K562 (cell line): ENCODE measurements around the gene EMILIN1. TPM values are rescaled to one million over a fixed set of nuclear protein-coding genes. Genes with fewer than 3 reads are reported as not detected.
A peak's percentile ranks its signal among the peaks of the same experiment; 100 is the strongest.

ENCODE experiments used
- ATF2 ChIP-seq: sonication (generic); formaldehyde crosslinking; IDR thresholded peaks from 2 replicates; pipeline ENCODE4 v1.8.1; 2022; ENCODE audit warnings: missing genetic modification reagents
- DIDO1 ChIP-seq: fragments of 450-650 bp; IDR thresholded peaks from 2 replicates; pipeline ENCODE4 v1.6.1; 2016; ENCODE audit warnings: low read depth, missing biosample characterization, missing genetic modification characterization
- E2F5 ChIP-seq: sonication (generic); formaldehyde crosslinking; IDR thresholded peaks from 2 replicates; pipeline ENCODE4 v1.8.0; 2022; ENCODE audit warnings: mild to moderate bottlenecking, missing genetic modification reagents
- FOXJ3 ChIP-seq: sonication (generic); formaldehyde crosslinking; IDR thresholded peaks from 2 replicates; pipeline ENCODE4 v1.4.0; 2020; ENCODE audit warnings: mild to moderate bottlenecking, missing genetic modification reagents
- MAX ChIP-seq: sonication (generic); formaldehyde crosslinking; IDR thresholded peaks from 2 replicates; pipeline ENCODE4 v1.9.0; 2022; ENCODE audit warnings: mild to moderate bottlenecking, missing genetic modification reagents
- MGA ChIP-seq: fragments of 450-650 bp; IDR thresholded peaks from 2 replicates; pipeline ENCODE4 v1.6.1; 2016; ENCODE audit warnings: mild to moderate bottlenecking, moderate library complexity
- POLR2AphosphoS2 ChIP-seq: IDR thresholded peaks from 2 replicates; pipeline ENCODE4 v1.6.1; 2012; ENCODE audit warnings: low read length, improper control_type of control experiment
- PPARD ChIP-seq: fragments of 250-450 bp; sonication (Bioruptor Pico); IDR thresholded peaks from 2 replicates; pipeline ENCODE4 v1.8.0; 2022; ENCODE audit warnings: inconsistent platforms, mild to moderate bottlenecking, moderate library complexity
- TRIM28 ChIP-seq: fragments of 450-650 bp; IDR thresholded peaks from 2 replicates; pipeline ENCODE4 v1.6.1; 2017
- ZNF280A ChIP-seq: fragments of 450-650 bp; IDR thresholded peaks from 2 replicates; pipeline ENCODE4 v1.6.1; 2018; ENCODE audit warnings: mild to moderate bottlenecking, low read depth; ENCODE audit not compliant: partially characterized antibody
- polyA plus RNA-seq, 8 experiments: library from polyadenylated mRNA; depleted of rRNA in 4 of 8; stranded (reverse) in 5 of 8; unstranded in 3 of 8; fragments of >200 nt; fragmentation: Nextera tagmentation in 2 of 8; fragmentation: Illumina TruSeq in 1 of 8; extraction: Ambion mirVana in 2 of 8; extraction: Trizol in 1 of 8; gene quantifications; 2 replicates each; pipeline versions ENCODE4 v1.2.1 to v1.2.3, GENCODE V29; 2011 to 2014; ENCODE audit warnings: inconsistent platforms in 1 of 8, missing spikeins in 1 of 8
- total RNA-seq, 7 experiments: library from RNA; depleted of rRNA in 6 of 7; stranded (reverse); fragments of >200 nt in 6 of 7; fragmentation: Illumina TruSeq in 2 of 7; extraction: Trizol in 2 of 7; gene quantifications; 2 replicates each; pipeline versions ENCODE4 v1.2.1 to v1.2.3, GENCODE V29; 2011 to 2021; ENCODE audit warnings: low replicate concordance in 1 of 7

Gene EMILIN1
- total and polyA plus RNA-seq, 9 of the 15 experiments (the other 6 are each of a cell fraction or from before 2014, with no cell fraction given), result 0.04 to 2.7 (median 0.54) TPM; not detected in 2

- TF ChIP-seq MGA (no peak), FOXJ3 (no peak), ATF2 (CRISPR knock-in tag) (no peak), E2F5 (CRISPR knock-in tag) (no peak), PPARD (CRISPR knock-in tag) (no peak), DIDO1 (no peak), TRIM28 (no peak), POLR2AphosphoS2 (no peak; the same call in 1 of the 2 replicates), MAX (CRISPR knock-in tag) (peak; percentile 52; the same call in 1 of the 2 replicates), ZNF280A (no peak)
Observed at GRCh38 chr2:27133905-27134780, 55.7 kb downstream of the EMILIN1 start, which contains the start of gene PREB (continued).
